H1 (cell line): ENCODE measurements around the gene C9orf50. TPM values are rescaled to one million over a fixed set of nuclear protein-coding genes. Genes with fewer than 3 reads are reported as not detected.

ENCODE experiments used
- CTCF ChIA-PET: fragments of 300-600 bp; sonication (Branson Sonifier 250); formaldehyde crosslinking; loops from one replicate; lab custom pipeline; 2021; ENCODE audit not compliant: partially characterized antibody; lab: Charles Lee
- POLR2A ChIA-PET: fragments of 300-600 bp; sonication (Branson Sonifier 250); formaldehyde crosslinking; loops from one replicate; lab custom pipeline; 2021; ENCODE audit warnings: inconsistent platforms; ENCODE audit not compliant: partially characterized antibody; lab: Charles Lee
- DNase-seq, 2 experiments: peaks; one replicate each; pipeline versions ENCODE4 v3.0.0 to v3.0.0-alpha.2; 2010 to 2022; ENCODE audit warnings: low spot score in 2 of 2, low read depth in 1 of 2, mixed read lengths in 1 of 2
- FAIRE-seq: peaks from 2 replicates; lab custom pipeline; 2011; peaks lifted over from hg19 to GRCh38; lab: Jason Lieb, UNC
- H2AFZ ChIP-seq: 2 replicates; pipeline ENCODE4 v1.8.1; 2012; ENCODE audit warnings: low read length, inconsistent platforms
- H2AK5ac ChIP-seq: 2 replicates; pipeline ENCODE4 v1.6.1; 2013; ENCODE audit warnings: low read depth, low read length
- H2BK120ac ChIP-seq: replicated peaks from 2 replicates; pipeline ENCODE3; 2013; ENCODE audit warnings: low read depth, low read length, inconsistent platforms
- H2BK12ac ChIP-seq: 2 replicates; pipeline ENCODE4 v1.6.1; 2013; ENCODE audit warnings: low read depth, low read length
- H2BK15ac ChIP-seq: 2 replicates; pipeline ENCODE4 v1.6.1; 2013; ENCODE audit warnings: low read length
- H2BK20ac ChIP-seq: 2 replicates; pipeline ENCODE4 v1.6.1; 2013; ENCODE audit warnings: low read length
- H2BK5ac ChIP-seq: 2 replicates; pipeline ENCODE4 v1.6.1; 2013; ENCODE audit warnings: low read depth, low read length
- H3K14ac ChIP-seq: 2 replicates; pipeline ENCODE4 v1.6.1; 2013; ENCODE audit warnings: inconsistent platforms; ENCODE audit not compliant: insufficient read length
- H3K18ac ChIP-seq: 2 replicates; pipeline ENCODE4 v1.6.1; 2013; ENCODE audit warnings: low read length; ENCODE audit errors: extremely low read depth
- H3K23ac ChIP-seq: 2 replicates; pipeline ENCODE4 v1.6.1; 2013; ENCODE audit warnings: inconsistent platforms; ENCODE audit not compliant: insufficient read length
- H3K23me2 ChIP-seq: 2 replicates; pipeline ENCODE4 v1.6.1; 2013; ENCODE audit warnings: low read depth, low read length
- H3K27ac ChIP-seq: 2 replicates; pipeline ENCODE4 v1.6.1; 2011; ENCODE audit warnings: low read depth, low read length, inconsistent platforms
- H3K27me3 ChIP-seq, 4 experiments: replicated peaks in 1 of 4; 1 replicate in 1 of 4; 2 replicates in 3 of 4; pipeline versions ENCODE4 v1.6.1 to v1.8.1; 2011 to 2013; ENCODE audit warnings: low read length in 3 of 4, mild to moderate bottlenecking in 3 of 4, inconsistent platforms in 2 of 4, mixed read lengths in 2 of 4, moderate library complexity in 1 of 4; ENCODE audit not compliant: control insufficient read depth in 3 of 4, insufficient read depth in 3 of 4; ENCODE audit errors: extremely low read depth in 1 of 4
- H3K36me3 ChIP-seq, 4 experiments: 2 replicates each; pipeline versions ENCODE4 v1.6.1 to v1.8.1; 2011 to 2013; ENCODE audit warnings: mild to moderate bottlenecking in 4 of 4, low read length in 3 of 4, moderate library complexity in 2 of 4, control low read depth in 1 of 4, inconsistent platforms in 1 of 4; ENCODE audit not compliant: insufficient read depth in 4 of 4, control insufficient read depth in 2 of 4
- H3K4ac ChIP-seq: replicated peaks from 2 replicates; pipeline ENCODE3; 2013; ENCODE audit warnings: low read length, low read depth, mixed read lengths, inconsistent platforms; ENCODE audit not compliant: insufficient read length
- H3K4me1 ChIP-seq, 4 experiments: replicated peaks in 1 of 4; 1 replicate in 1 of 4; 2 replicates in 3 of 4; pipeline versions ENCODE4 v1.6.1 to v1.8.1; 2011 to 2013; ENCODE audit warnings: low read length in 3 of 4, inconsistent platforms in 2 of 4, mixed read lengths in 1 of 4; ENCODE audit not compliant: insufficient read depth in 4 of 4, control insufficient read depth in 3 of 4
- H3K4me2 ChIP-seq, 2 experiments: 2 replicates each; pipeline versions ENCODE4 v1.6.1 to v1.8.1; 2011 to 2013; ENCODE audit warnings: low read depth in 2 of 2, low read length in 2 of 2, control low read depth in 1 of 2, inconsistent platforms in 1 of 2, mild to moderate bottlenecking in 1 of 2; ENCODE audit not compliant: insufficient read depth in 1 of 2
- H3K4me3 ChIP-seq, 4 experiments: fragments of 200-600, 300-600 bp in 1 of 4; sonication (generic), shearing (Covaris generic), sonication (Bioruptor Twin) in 1 of 4; 2 replicates each; pipeline versions ENCODE4 v1.5.1 to v1.8.1; 2011 to 2016; ENCODE audit warnings: low read length in 4 of 4, low read depth in 3 of 4, control low read depth in 2 of 4, inconsistent platforms in 2 of 4, mild to moderate bottlenecking in 2 of 4, mixed read lengths in 1 of 4, moderate library complexity in 1 of 4; ENCODE audit not compliant: insufficient read depth in 2 of 4; ENCODE audit errors: extremely low read depth in 1 of 4
- H3K56ac ChIP-seq: replicated peaks from 2 replicates; pipeline ENCODE3; 2013; ENCODE audit warnings: low read depth, mild to moderate bottlenecking, mixed read lengths, low read length, inconsistent platforms; ENCODE audit not compliant: insufficient read length
- H3K79me1 ChIP-seq: 2 replicates; pipeline ENCODE4 v1.6.1; 2013; ENCODE audit warnings: low read depth, low read length, control low read depth
- H3K79me2 ChIP-seq, 2 experiments: 2 replicates each; pipeline versions ENCODE4 v1.6.1 to v1.8.1; 2012 to 2013; ENCODE audit warnings: low read length in 2 of 2, mild to moderate bottlenecking in 2 of 2, inconsistent platforms in 1 of 2; ENCODE audit not compliant: insufficient read depth in 2 of 2, control insufficient read depth in 1 of 2
- H3K9ac ChIP-seq, 4 experiments: replicated peaks in 1 of 4; 1 replicate in 1 of 4; 2 replicates in 3 of 4; pipeline versions ENCODE4 v1.6.1 to v1.8.1; 2011 to 2013; ENCODE audit warnings: low read depth in 3 of 4, low read length in 3 of 4, control low read depth in 2 of 4, mild to moderate bottlenecking in 2 of 4, moderate library complexity in 2 of 4, inconsistent platforms in 1 of 4; ENCODE audit errors: extremely low read depth in 1 of 4
- H3K9me3 ChIP-seq, 2 experiments: 2 replicates each; pipeline versions ENCODE4 v1.6.1 to v1.8.1; 2012 to 2013; ENCODE audit warnings: mild to moderate bottlenecking in 2 of 2, moderate library complexity in 2 of 2, control low read depth in 1 of 2, inconsistent platforms in 1 of 2, low read depth in 1 of 2, low read length in 1 of 2, mixed read lengths in 1 of 2; ENCODE audit not compliant: insufficient read depth in 2 of 2
- H4K20me1 ChIP-seq, 2 experiments: replicated peaks in 1 of 2; 2 replicates each; pipeline versions ENCODE3 to v1.8.1; 2011 to 2013; ENCODE audit warnings: inconsistent platforms in 2 of 2, low read length in 2 of 2, mild to moderate bottlenecking in 1 of 2; ENCODE audit not compliant: insufficient read depth in 2 of 2, control insufficient read depth in 1 of 2
- H4K5ac ChIP-seq: 2 replicates; pipeline ENCODE4 v1.6.1; 2013; ENCODE audit warnings: low read length, low read depth, mixed read lengths, inconsistent platforms; ENCODE audit not compliant: insufficient read length
- H4K8ac ChIP-seq: 2 replicates; pipeline ENCODE4 v1.8.0; 2013; ENCODE audit warnings: mild to moderate bottlenecking, moderate library complexity, low read length, inconsistent platforms; ENCODE audit not compliant: insufficient read depth; ENCODE audit errors: extremely low read depth
- H4K91ac ChIP-seq: replicated peaks from 2 replicates; pipeline ENCODE3; 2013; ENCODE audit warnings: low read length, mixed read lengths, inconsistent platforms; ENCODE audit not compliant: insufficient read length
- BCL11A ChIP-seq, 2 experiments: IDR thresholded peaks; one replicate each; pipeline ENCODE4 v1.6.1; 2011; ENCODE audit warnings: low read depth in 2 of 2, low read length in 2 of 2, mild to moderate bottlenecking in 2 of 2
- CBX5 ChIP-seq: fragments of 300-800, 300-1000 bp; sonication (generic); IDR thresholded peaks from 2 replicates; pipeline ENCODE4 v1.7.1; 2016; ENCODE audit warnings: antibody characterized with exemption, low read length, low read depth
- KDM4A ChIP-seq: IDR thresholded peaks from one replicate; pipeline ENCODE4 v1.7.1; 2012; ENCODE audit warnings: low read depth, mild to moderate bottlenecking, moderate library complexity, low read length, inconsistent platforms; ENCODE audit not compliant: severe bottlenecking
- POLR2A ChIP-seq, 2 experiments: IDR thresholded peaks; 1 replicate in 1 of 2; 2 replicates in 1 of 2; pipeline ENCODE4 v1.6.1; 2011; ENCODE audit warnings: low read depth in 2 of 2, low read length in 2 of 2, mild to moderate bottlenecking in 2 of 2; ENCODE audit errors: control extremely low read depth in 1 of 2
- WGBS, 2 experiments: shearing (Covaris generic) in 1 of 2; methylation state at CpG; one replicate each; pipeline versions ENCODE4 v1.1.6 to v1.1.7; 2013 to 2015; ENCODE audit warnings: low lambda C conversion rate in 2 of 2, mixed read lengths in 2 of 2, inconsistent platforms in 1 of 2, low coverage in 1 of 2, missing lambda C conversion rate in 1 of 2; ENCODE audit not compliant: insufficient replicate concordance in 2 of 2, insufficient coverage in 1 of 2, insufficient read length in 1 of 2; ENCODE audit errors: extremely low coverage in 1 of 2, missing lambda C conversion rate in 1 of 2; 5-methylcytosine and 5-hydroxymethylcytosine counted together
- polyA plus RNA-seq, 7 experiments: library from polyadenylated mRNA; depleted of rRNA in 3 of 7; stranded (reverse) in 5 of 7; unstranded in 2 of 7; fragments of >200 nt in 5 of 7; fragments of 200-250 nt in 2 of 7; gene quantifications; 1 replicate in 5 of 7; 2 replicates in 1 of 7; 4 replicates in 1 of 7; pipeline versions ENCODE4 v1.2.1 to v1.2.3, GENCODE V29; 2011 to 2013; ENCODE audit warnings: missing spikeins in 2 of 7, mixed read lengths in 2 of 7
- total RNA-seq: library from RNA; stranded (reverse); fragmentation: NEBNext Ultra II Directional; extraction: Animal tissue kit (Norgen Biotek cat#: 25700); gene quantifications from 2 replicates; pipeline ENCODE4 v1.2.1, GENCODE V29; 2021

Gene C9orf50
- total and polyA plus RNA-seq, 2 of the 8 experiments (the other 6 are each of a cell fraction or from before 2014, with no cell fraction given) = not detected

DNA sequence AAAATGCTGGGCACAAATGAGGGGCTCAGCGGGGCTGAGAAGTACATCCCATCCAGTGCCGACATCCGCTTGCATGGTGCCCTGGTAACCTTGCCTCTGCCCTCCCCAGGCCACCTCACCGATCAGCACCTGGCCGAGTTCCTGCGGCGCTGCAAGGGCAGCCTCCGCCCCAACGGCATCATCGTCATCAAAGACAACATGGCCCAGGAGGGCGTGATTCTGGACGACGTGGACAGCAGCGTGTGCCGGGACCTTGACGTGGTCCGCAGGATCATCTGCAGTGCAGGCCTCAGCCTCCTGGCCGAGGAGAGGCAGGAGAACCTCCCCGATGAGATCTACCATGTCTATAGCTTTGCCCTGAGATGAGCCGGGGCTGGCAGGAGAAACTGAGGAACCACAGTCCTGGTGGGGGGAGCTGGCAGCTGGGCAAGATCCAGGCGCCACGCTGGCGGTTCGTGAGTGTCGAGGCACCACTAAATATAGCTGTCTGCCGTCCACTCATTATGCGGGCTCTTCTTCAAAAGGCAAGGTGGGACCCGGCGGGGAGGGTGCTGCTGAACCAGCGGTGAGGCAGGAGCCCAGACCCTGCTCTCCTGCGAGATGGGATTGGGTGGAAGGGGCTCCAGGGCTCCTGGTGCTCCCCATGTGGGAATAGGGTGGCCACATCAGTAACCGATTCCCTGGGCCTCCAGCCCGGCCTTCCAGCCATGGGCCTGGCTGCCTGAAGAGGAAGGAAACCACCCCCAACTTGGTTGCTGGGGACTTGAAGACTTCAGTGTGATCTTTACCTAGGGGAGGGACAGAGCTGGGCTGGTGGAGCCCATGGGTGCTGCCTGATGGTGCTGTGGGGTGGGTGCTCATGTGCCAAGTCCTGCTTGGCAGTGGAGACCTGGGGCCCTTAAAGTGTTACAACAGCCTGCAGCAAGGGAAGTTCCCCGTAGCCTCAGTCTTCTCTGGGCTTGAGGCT is 14.5 kb upstream of the C9orf50 start:
- Histone ChIP-seq H3K9ac (no peak overlapping the region), H4K91ac (no peak overlapping the region), H3K79me2 (peaks cover 13 to 34% of the 10 kb centered on the region in 2 experiments; a peak in 3 of 4 replicates), H3K4me3 (no peak overlapping the region), H4K5ac (no peak overlapping the region), H3K14ac (no peak overlapping the region), H3K18ac (no peak overlapping the region), H3K9me3 (no peaks in the 10 kb centered on the region), H2BK20ac (no peak overlapping the region), H3K4ac (peak overlapping the region; percentile 7), H4K8ac (peak overlapping the region; percentile 57; the same call in 1 of the 2 replicates), H2BK5ac (no peak overlapping the region), H3K56ac (no peak overlapping the region), H2AK5ac (no peak overlapping the region), H3K4me2 (no peak overlapping the region), H3K27ac (no peak overlapping the region), H2BK120ac (no peak overlapping the region), H3K36me3 (peaks cover 13 to 64% (median 36%) of the 10 kb centered on the region in 4 experiments), H2BK12ac (no peak overlapping the region), H3K23ac (no peak overlapping the region), H2BK15ac (no peak overlapping the region), H3K27me3 (no peaks in the 10 kb centered on the region), H3K79me1 (peaks cover 23% of the 10 kb centered on the region), H4K20me1 (peaks cover 28 to 56% of the 10 kb centered on the region in 2 experiments), H2AFZ (no peak overlapping the region), H3K4me1 (peaks cover 0 to 5% (median 1%) of the 10 kb centered on the region in 4 experiments; a peak in 4 of 7 replicates), H3K23me2 (no peaks in the 10 kb centered on the region)
- CTCF ChIA-PET = interaction anchor here (0.8 to 6.5 kb wide), 2 partner anchors 9 to 85 kb away, joined by 3 to 56 read pairs; partner anchors contain the start of gene NTMT1
- no peak for TF ChIP-seq CBX5
- 0 out of 3 replicates have a peak, but pooled peaks of 1 of the 2 experiments have one; percentile 7 for TF ChIP-seq POLR2A (IDR thresholded peaks at IDR 0.05; ENCODE audit: control extremely low read depth in 1 of 2, low read depth in 2 of 2, low read length in 2 of 2)
- TF ChIP-seq KDM4A = no peak
- no peak for TF ChIP-seq BCL11A (IDR thresholded peaks at IDR 0.05; ENCODE audit: low read depth in 2 of 2, low read length in 2 of 2)
- POLR2A ChIA-PET = interaction anchor here (1.1 to 8.2 kb wide), 3 partner anchors 8 to 422 kb away, joined by 3 to 95 read pairs (median 3); partner anchors contain the start of gene NTMT1
- 96% methylated on average over 34 of the region's 34 CpGs; no CpG with 5 or more reads in 1 of the 2 experiments for WGBS, 2 experiments
- no peak for DNase-seq
- no peak for FAIRE-seq
